Epithelial cell of proximal tubule (primary cell): ENCODE measurements around the gene GPX4. TPM values are rescaled to one million over a fixed set of nuclear protein-coding genes. Genes with fewer than 3 reads are reported as not detected.

Source experiments
- DNase-seq: peaks from one replicate; pipeline ENCODE4 v3.0.0-alpha.2; 2011; ENCODE audit warnings: low read depth
- H3K4me3 ChIP-seq: 2 replicates; pipeline ENCODE4 v1.5.1; 2011; ENCODE audit warnings: low read depth, mild to moderate bottlenecking, low read length
- total RNA-seq: library from RNA; depleted of rRNA; stranded (reverse); fragments of >200 nt; gene quantifications from 2 replicates; pipeline ENCODE4 v1.2.3, GENCODE V29; 2015
- TF ChIP-seq, protein P1 (sequence below): conservative IDR thresholded peaks from 2 replicates; pipeline ENCODE4 v1.5.1; 2012; ENCODE audit warnings: low read depth, mild to moderate bottlenecking, low read length

GPX4 gene
- total RNA-seq, 1 donor from 2014 or later: 457 TPM

DNA sequence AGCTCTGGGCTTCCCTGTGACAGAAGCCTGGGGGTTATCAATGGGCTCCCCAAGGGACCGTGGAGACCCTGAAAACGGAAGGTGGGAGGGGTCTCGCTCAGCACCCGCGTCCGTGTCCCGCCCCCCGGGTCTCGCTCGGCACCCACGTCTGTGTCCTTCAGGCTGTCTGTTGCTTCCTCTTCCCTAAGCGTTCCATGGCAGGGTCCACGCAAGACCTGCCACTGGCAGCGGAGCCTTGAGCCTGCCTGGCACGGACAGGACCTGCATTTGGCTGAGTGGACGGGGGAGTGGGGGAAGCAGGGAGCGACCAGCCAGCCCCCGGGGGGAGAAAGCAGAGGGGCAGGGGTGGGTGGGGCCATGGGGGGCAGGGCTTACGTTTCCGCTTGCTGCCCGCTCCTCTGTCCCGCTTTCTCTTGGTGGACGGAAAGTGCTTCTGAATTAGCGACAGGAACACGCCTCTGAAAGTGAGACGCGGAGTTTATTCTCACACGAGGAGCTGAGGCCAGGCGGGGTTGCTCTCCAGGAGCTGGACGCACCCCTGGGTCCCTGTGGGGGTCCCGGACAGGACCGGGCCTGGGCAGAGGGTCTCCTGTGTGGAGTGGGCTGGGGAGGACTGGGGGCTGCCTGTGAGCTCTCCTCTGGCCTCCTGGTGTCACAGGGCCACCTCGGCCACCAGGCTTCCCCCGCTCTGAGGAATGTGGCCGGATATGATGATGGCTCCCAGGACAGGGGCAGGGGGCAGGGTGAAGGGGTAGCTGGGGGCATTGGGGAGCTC is 12.0 kb downstream of the GPX4 start:
- DNase-seq: no peak
- no peak overlapping the region for H3K4me3 ChIP-seq
- TF ChIP-seq, protein P1, sequence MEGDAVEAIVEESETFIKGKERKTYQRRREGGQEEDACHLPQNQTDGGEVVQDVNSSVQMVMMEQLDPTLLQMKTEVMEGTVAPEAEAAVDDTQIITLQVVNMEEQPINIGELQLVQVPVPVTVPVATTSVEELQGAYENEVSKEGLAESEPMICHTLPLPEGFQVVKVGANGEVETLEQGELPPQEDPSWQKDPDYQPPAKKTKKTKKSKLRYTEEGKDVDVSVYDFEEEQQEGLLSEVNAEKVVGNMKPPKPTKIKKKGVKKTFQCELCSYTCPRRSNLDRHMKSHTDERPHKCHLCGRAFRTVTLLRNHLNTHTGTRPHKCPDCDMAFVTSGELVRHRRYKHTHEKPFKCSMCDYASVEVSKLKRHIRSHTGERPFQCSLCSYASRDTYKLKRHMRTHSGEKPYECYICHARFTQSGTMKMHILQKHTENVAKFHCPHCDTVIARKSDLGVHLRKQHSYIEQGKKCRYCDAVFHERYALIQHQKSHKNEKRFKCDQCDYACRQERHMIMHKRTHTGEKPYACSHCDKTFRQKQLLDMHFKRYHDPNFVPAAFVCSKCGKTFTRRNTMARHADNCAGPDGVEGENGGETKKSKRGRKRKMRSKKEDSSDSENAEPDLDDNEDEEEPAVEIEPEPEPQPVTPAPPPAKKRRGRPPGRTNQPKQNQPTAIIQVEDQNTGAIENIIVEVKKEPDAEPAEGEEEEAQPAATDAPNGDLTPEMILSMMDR: no peak

GRCh38 chr19:1116726-1117581 is 13.2 kb downstream of the GPX4 start:
- H3K4me3 ChIP-seq: no peak overlapping the region
- DNase-seq: no peak
- TF ChIP-seq, protein P1: no peak

GRCh38 chr19:1117654-1118053 is 13.9 kb downstream of the GPX4 start:
- TF ChIP-seq, protein P1: no peak
- H3K4me3 ChIP-seq: no peak overlapping the region
- no peak for DNase-seq

DNA sequence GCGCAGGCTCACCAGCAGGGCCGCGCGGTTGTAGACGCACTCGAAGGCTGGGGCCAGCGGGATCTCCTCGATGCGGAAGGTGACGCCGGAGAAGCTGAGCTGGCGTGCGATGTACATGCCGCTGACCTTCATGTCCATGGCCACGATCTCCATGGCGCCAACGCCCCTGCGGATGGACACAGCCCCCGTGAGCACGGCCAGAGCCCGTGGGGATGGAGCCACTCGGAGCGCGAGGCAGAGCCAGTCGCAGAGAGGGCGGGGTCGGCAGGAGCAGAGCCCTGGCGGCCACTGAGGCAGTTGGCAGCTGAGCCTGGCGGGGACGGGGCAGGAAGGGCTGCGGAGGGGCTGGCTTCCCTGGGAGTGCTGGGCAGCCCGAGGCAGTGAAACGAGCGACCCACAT is 15.2 kb downstream of the GPX4 start:
- no peak for DNase-seq
- no peak overlapping the region for H3K4me3 ChIP-seq
- TF ChIP-seq, protein P1: no peak

DNA sequence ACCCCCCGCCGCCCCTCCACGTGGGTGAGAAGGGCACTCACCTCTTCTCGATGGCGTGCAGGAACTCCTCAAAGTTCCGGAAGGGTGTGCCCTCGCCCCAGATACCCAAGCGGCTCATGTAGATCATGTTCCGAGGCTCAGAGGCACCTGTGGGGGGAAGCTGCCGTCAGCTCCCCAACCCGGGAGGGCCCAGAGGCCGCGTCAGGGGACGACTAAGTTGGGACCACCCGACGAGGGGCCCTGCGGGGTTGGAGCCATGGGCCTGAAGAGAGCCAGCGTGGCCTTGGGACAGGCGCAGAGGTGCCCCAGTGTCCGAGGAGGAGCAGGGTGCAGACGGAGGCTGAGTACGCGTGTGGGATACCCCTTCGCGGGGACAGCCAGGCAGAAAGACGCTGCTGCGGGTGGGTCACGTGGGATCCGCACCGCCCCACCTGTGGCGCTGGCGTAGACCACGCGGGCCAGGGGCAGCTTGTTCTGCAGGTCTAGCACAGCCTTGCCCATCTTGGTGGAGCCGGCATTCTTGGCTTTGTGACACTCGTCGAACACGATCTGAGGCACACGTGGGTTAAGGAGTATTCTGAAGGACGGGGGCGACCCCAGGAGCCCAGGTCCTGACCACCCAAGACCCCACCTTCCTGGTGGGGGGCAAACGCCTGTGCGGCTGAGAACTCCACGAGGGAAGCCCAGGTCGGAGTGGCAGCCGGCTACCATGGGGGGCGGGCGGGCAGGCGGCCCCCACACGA is 15.9 kb downstream of the GPX4 start:
- no peak for DNase-seq
- no peak overlapping the region for H3K4me3 ChIP-seq
- TF ChIP-seq, protein P1: no peak

GRCh38 chr19:1121395-1121794 is 17.6 kb downstream of the GPX4 start:
- no peak overlapping the region for H3K4me3 ChIP-seq
- DNase-seq: no peak
- TF ChIP-seq, protein P1: no peak
